ENCODE measurements around the gene TSPEAR.

DNA sequence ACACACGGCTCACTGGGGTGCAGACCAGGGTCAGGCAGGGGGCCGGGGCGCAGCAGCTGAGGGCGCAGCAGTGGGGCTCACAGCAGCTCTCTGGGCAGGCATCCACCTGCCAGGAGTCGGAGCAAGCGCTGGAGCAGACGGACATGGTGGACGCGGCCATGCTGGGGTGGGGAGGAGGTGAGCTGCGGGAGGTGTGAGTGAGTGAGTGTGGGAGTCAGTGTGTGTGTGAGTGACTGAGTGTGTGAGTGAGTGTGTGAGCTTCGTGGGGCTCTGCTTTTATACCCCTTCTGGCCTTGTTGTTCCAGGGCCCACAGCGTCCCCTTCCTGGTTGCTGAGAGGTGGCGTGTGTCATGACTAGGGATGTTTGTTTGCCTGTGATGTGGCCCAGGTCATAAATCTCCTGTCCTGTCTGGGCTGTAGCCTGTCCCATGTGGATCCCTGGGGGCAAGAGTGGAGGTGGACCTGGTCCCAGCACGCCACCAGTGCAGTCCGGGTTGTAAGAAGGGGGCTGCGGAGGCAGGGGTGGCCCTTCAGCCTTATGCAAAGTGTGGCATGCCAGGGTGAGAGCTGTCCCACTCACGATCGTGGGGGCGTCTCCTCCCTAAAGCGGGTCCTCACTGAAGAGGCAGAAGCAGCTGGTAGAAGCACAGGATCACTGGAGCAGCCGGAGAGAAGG lies 171.2 kb downstream of the TSPEAR start, which contains the start of gene KRTAP10-1:
- TF ChIP-seq SPI1 (IDR thresholded peaks at IDR 0.05; ENCODE audit: low read depth, low read length) (no peak), POLR2A (IDR thresholded peaks at IDR 0.05; ENCODE audit: low read depth, low read length) (no peak), PAX5 (IDR thresholded peaks at IDR 0.05; ENCODE audit: insufficient read depth, low read length, severe bottlenecking) (no peak), POLR2AphosphoS5 (IDR thresholded peaks at IDR 0.05; ENCODE audit: low read depth, low read length) (no peak), TAF1 (IDR thresholded peaks at IDR 0.05; ENCODE audit: low read depth, low read length) (no peak)
